Measurements from ENCODE around the gene TRNAU1AP.
"Not testable (repeated sequence)": the region's sequence is repeated elsewhere in the genome, so short reads cannot be mapped to it uniquely, and the experiment has no call there.

Gene TRNAU1AP

DNA sequence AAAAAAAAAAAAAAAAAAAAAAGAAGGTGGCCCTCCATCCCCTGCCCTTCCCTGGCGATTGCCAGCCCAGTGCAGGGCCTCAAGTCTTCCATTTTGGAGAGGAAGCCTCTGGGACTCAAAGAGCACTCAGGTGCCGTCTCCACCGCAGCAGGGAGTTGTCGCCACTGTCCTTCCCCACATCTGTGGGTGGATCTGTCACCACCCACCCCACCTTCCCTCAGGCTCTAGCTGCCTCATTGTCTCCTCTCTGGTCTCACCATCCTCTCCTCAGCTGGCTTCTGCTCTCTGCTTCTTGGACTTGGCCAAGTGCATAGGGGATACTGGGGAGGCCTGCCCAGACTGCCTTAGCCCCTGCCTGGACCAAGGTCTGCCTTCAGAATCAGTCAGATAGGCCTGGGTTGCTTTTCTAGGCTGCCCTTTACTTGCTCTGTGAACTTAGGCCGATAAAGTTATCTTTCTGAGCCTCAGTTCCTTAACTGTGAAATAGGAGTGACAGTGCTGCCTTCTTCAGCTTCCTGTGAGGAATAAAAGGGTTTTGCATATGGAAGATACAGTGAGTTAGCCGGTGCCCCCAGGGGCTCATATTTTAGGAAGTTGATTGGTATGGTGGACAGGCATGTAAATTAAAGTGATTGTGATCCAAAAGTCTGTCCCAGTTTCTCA, 31.3 kb upstream of the TRNAU1AP start:
- no peak for DNase-seq (ENCODE audit: low spot score)

DNA sequence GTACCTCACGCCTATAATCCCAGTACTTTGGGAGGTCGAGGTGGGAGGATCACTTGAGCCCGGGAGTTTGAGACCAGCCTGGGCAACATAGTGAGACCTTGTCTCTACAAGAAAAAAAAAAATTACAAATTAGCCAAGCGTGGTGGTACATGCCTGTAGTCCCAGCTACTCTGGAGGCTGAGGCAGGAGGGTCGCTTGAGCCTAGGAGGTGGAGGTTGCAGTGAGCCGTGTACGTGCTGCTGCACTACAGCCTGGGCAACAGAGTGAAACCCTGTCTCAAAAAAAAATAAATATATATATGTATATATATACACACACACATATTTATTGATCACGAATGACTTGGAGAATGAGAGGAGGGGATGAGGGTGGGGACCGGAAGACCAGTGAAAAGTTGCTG, 30.3 kb upstream of the TRNAU1AP start:
- DNase-seq (ENCODE audit: low spot score), result not testable (repeated sequence)

DNA sequence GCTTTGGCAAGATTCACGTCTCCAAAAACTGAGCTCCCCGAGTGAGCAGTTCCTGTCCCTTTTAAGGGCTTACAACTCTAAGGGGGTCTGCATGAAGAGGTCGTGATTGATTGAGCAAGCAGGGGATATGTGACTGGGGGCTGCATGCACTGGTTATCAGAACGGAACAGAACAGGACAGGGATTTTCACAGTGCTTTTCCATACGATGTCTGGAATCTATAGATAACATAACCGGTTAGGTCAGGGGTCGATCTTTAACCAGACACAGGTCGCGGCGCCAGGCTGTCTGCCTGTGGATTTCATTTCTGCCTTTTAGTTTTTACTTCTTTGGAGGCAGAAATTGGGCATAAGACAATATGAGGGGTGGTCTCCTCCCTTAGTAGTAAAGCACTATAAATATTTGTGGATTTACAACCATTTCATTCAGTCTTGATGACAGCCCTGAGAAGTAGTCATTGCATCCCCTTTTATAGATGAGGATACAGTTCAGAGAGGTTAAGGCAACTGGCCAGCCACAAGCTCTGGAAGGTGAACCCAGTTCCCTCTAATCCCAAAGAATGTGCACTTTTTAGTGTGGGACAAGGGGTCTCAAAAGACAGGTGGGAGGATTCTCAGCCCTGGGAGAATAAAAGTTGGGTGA, 27.8 kb upstream of the TRNAU1AP start:
- DNase-seq (ENCODE audit: low spot score), result not testable (repeated sequence)

DNA sequence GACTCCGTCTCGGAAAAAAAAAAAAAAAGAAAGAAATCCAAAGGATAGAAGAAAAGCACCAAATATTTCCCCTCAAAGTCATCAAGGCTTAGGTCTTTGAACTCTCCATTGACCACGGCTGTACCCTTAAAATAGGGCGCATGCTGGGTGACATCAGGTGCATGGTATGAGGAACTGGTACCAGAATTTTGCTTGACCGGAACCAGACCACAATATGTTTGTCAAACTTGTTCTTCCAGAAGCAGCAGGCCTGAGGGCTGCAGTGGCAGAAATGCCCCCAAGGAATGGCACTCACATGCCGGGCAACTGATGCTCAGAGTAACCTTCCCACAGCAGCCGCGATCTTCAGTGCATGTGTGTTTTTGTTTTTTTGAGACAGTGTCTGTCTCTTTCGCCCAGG, 26.0 kb upstream of the TRNAU1AP start:
- no peak for DNase-seq (ENCODE audit: low spot score)

DNA sequence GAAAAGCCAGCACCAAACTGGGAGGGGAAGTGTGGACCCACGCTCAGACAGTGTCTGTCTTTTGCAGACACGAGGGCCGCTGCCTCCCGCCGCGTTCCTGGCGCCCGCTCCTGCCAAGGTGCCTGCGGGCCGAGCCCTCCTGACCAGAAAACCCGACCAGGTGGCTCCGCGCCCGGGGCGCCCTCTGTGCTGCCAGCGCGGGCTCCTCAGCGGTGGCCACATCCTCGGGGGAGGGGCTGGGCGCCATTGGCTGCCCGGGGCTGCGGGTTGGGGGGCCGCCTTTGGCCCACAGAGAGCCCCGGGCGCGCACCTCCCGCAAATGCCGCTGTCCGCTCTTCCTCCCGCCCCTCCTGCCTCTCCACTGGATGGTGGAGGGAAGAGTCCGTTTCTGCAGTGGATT, 22.4 kb upstream of the TRNAU1AP start:
- DNase-seq (ENCODE audit: low spot score), result no peak

DNA sequence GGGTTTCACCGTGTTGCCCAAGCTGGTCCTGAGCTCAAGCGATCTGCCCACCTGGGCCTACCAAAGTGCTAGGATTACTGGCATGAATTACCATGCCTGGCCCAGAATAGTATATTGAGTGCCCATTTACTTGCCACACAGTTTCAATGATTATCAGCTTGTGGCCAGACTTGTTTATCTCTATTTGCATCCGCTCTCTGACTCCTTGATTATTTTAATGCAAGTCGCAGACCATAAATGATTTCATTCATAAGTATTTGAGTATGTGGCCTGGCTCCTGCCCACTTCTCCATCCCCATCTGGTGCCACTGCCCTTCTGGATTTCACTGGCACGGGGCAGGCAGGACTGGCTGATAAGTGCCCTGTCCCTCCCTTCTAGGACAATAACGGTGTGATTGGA, 18.2 kb upstream of the TRNAU1AP start:
- DNase-seq (ENCODE audit: low spot score), result no peak

DNA sequence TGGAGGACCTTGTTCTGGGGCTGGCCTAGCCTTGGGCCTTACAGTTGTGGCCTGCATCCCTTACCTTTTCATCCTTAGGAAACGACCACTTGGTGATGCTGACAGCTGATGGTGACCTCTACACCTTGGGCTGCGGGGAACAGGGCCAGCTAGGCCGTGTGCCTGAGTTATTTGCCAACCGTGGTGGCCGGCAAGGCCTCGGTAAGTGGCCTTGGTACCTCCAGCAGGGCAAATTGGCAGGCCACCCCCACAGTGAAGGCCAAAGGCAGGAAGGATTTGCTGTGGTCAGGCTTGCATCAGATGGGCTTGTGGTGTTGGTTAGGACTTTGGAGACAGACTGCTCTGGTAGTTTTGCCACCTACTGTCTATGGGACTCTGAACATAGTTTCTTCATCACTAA, 17.7 kb upstream of the TRNAU1AP start:
- DNase-seq (ENCODE audit: low spot score), result no peak

DNA sequence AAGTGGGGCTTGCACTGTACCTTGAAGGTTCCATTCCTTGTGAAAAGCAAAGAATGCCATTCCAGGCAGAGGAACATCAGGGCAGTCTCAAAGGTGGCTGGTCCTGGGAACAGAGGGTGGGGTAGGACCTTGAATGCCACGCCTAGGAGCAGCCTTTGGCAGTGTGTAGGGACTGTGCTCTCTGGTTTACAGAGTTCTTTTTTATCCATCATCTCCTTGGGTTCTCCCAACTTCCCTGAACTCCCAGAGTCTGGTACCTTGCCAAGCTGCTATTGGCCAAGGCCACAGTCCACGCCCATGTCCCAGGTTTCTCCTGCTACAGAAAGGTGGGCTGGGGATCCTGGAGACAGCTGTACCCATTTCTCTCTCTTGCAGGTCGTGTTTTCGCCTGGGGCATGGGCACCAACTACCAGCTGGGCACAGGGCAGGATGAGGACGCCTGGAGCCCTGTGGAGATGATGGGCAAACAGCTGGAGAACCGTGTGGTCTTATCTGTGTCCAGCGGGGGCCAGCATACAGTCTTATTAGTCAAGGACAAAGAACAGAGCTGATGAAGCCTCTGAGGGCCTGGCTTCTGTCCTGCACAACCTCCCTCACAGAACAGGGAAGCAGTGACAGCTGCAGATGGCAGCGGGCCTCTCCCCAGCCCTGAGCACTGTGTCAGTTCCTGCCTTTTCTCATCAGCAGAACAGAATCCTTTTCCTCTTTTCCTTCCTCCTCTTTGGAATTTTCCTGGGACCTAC, 15.3 kb upstream of the TRNAU1AP start:
- no peak for DNase-seq (ENCODE audit: low spot score)

DNA sequence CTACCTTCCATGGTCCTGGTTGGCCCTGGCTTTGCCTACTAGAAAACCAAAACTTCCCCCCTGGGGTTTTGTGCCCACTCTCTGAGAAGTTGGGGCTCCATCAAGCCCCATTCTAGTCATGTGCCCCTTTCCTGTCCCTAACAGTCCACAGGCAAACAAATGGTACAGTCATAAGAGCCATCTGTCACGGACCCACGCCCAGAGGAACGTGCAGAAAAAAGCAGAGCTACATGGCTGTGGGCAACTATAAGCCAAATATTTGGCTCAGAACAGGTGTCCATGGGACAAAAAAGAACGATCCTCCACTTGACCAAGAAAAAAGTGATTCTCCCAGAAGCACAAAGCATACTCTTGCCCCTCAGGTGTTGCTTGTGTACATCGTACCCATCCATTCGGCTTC, 14.6 kb upstream of the TRNAU1AP start:
- no peak for DNase-seq (ENCODE audit: low spot score)

DNA sequence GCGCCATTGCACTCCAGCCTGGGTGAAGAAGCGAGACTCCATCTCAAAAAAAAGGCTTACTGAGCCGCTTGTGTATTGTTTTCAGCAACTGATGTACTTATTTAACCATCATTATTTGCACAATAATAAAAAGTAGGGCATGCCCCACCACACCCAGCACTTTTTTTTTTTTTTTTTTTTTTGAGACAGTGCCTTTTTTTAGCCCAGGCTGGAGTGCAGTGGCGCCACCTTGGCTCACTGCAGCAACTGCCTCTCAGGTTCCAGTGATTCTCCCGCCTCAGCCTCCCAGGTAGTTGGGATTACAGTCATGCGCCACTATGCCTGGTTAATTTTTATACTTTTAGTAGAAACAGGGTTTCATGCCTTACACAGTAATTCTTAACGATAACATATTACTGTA, 12.2 kb upstream of the TRNAU1AP start:
- DNase-seq (ENCODE audit: low spot score), result no peak

DNA sequence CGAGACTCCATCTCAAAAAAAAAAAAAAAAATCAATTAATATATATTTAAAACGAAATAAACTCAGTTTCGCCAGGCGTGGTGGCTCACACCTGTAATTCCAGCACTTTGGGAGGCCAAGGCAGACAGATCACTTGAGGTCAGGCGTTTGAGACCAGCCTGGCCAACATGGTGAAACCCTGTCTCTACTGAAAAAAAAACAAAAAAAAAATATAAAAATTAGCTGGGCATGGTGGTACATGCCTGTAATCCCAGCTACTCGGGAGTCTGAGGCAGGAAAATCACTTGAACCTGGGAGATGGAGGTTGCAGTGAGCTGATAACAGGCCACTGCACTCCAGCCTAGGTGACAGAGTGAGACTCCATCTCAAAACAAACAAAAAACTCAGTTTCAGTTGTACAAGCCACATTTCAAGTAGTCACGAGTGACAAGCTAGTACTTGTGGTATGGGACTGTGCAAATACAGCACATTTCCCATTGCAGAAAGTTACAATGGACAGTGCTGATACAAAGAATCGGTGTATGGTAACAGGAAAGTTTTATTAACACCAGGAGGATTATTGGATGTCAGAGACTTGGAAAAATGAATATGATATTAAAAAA, 11.4 kb upstream of the TRNAU1AP start:
- not testable (repeated sequence) for DNase-seq (ENCODE audit: low spot score)

DNA sequence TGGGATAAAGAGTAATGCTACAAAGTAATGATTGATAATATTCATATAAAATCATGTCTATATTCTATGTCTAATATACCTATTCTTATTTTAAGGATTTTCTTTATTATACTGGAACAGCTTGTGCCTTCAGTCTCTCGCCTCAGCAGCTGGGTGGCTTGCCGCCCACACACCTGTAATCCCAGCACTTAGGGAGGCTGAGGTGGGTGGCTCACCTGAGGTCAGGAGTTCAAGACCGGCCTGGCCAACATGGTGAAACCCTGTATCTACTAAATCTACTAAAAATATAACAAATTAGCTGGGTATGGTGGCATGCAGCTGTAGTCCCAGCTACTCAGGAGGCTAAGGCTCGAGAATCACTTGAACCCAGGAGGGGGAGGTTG, 7.6 kb upstream of the TRNAU1AP start:
- no peak for DNase-seq (ENCODE audit: low spot score)

DNA sequence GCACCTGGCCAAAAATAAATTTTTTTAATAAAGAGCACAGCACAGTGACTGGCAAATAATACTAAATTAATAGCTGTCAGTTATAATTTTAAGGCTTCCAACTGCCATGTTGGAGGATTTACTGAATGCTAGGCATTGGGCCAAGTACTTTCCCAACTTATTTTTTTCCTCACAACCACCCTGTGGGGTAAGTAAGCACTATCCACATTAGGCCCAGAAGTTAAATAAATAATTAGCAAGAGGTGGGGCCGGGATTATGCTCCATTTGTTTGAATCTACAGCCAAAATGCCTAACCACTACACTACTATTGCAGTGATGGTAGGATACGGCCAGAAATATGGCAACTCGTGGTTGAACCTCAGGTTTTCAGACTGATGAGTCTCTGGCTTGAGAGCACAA, 4.6 kb upstream of the TRNAU1AP start:
- DNase-seq (ENCODE audit: low spot score), result no peak

DNA sequence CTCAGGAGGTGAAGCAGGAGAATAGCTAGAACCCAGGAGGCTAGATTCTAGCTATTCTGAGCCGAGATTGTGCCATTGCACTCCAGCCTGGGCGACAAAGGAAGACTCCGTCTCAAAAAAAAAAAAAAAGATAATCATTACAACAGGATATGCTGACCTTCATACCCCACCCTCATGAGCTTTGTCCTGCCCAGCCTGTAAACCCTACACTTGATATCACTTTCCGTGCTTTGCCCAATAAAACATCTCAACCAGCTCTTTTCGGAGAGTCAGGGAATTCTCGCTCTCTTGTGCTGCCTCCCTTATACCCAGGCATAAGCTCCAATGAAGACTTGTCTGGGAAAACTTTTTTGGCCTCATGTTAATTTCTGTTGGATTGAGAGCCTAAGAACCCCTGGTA, 1.5 kb upstream of the TRNAU1AP start:
- no peak for DNase-seq (ENCODE audit: low spot score)

DNA sequence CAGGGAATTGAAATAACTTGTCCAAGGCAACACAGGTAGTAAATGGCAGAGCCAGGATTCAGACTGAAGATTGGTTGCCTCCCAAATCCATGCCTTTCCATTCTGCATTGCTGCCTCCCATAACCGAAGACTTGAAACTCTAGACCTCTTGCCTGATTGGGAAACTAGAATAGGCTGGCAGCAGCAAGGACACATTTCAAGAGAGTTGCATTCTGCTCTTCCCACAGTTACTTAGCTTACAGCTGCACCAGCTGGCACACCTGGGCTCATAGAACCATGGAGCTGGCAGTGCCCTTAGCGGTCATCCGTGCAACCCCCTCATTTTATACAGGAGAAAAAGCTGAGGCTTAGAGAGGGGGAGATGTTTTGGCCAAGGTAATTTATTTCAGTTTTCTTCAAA, 8.0 kb downstream of the TRNAU1AP start:
- DNase-seq (ENCODE audit: low spot score), result no peak

DNA sequence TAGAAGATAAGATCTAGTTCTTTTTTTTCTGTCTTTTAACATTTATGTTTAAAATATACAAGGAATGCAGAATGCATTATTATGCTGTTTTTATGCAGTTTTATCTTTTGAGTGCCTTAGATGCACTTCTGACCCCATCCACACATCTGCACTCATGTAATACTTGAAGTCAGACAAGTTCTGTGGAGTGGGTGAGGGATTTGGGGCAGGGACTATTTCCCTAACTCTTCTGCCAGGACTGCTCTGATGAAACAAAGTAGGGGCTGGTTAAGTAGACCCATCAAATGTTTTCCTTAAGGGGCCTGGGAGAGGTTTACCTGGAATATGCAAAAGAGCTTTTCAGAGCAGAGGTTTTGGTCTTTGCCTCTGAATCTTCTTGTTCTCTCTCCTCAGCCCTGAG, 11.4 kb downstream of the TRNAU1AP start:
- no peak for DNase-seq (ENCODE audit: low spot score)

DNA sequence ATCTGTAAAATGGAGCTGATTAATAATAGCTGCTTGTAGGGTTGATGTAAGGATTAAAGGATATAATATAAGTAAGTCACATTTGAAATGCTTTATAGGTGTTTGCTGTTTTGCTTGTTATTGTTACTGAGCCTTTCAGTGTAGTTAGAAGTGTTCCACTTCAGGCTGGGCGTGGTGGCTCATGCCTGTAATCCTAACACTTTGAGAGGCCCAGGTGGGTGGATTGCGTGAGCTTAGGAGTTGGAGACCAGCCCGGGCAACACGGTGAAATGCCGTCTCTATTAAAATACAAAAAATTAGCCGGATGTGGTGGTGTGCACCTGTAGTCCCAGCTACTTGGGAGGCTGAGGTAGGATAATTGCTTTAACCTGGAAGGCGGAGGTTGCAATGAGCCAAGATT, 12.2 kb downstream of the TRNAU1AP start:
- no peak for DNase-seq (ENCODE audit: low spot score)

DNA sequence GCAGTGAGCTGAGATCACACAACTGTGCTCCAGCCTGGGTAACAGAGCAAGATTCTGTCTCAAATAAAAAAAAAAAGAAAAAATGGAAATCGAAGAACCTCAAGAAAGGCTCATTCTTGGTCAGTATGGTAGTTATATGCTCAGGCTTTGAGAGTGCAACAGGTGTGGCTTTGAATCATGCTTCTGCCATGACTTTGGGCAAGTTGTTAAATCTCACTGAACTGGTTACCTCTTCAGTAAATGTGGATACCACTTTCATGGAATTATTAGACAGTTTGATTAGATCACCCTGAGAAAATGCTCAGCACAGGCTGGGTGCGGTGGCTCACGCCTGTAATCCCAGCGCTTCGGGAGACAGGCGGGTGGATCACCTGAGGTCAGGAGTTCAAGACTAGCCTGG, 12.8 kb downstream of the TRNAU1AP start:
- no peak for DNase-seq (ENCODE audit: low spot score)

DNA sequence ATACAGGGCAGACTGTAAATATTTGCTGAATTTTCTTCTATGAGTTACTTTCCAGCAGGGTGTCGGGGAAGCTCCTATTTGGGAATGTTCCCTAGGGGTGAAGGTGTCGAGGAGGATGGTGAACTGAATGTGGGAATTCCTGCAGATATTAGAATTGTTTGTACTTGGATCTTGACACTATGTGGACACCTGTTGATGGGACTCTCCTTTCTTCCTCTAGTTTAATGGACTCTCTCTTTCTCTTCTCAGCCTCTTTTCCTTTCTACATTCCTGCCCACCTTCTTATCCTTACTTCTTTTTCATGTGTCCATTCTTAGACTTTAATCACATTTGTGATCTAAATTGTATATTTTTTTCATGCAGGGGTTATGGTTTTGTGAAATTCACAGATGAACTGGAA, 14.0 kb downstream of the TRNAU1AP start:
- no peak for DNase-seq (ENCODE audit: low spot score)

DNA sequence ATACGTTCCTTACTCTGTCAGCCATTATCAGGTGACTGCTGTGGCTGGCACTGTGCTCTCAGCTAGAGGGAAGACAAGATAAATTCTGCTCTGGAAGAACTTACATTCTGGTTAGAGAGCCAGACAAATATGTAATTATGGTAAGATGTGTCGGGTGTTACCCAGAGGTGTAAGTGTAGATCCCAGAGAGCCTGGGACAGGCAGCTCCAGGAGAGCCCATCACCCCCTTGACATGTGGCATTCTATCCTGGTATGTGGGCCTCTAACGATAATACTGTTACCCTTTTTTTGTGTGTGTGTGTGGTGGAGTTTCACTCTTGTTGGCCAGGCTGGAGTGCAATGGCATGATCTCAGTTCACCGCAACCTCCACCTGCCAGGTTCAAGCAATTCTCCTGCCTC, 19.0 kb downstream of the TRNAU1AP start:
- DNase-seq (ENCODE audit: low spot score), result no peak

DNA sequence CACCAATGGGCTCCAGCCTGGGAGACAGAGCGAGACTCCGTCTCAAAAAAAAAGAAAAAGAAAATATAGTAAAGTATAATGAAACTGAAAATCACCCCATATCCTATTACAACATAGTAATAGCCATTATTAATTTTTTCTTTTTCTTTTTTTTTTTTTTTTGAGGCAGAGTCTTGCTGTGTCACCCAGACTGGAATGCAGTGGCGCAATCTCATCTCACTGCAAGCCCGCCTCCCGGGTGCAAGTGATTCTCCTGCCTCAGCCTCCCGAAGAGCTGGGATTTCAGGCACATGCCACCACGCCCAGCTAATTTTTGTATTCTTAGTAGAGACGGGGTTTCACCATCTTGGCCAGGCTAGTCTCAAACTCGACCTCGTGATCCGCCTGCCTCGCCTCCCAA, 20.0 kb downstream of the TRNAU1AP start:
- DNase-seq (ENCODE audit: low spot score), result not testable (repeated sequence)

DNA sequence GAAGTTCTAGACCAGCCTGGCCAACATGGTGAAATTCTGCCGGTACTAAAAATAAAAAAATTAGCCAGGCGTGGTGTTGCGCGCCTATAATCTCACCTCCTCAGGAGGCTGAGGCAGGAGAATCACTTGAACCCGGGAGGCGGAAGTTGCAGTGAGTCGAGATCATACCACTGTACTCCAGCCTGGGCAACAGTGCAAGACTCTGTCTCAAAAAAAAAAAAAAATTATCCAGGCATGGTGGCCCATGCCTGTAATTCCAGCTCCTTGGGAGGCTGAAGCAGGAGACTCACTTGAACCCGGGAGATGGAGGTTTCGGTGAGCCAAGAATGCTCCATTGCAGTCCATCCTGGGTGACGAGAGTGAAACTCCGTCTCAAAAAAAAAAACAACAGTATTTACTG, 20.7 kb downstream of the TRNAU1AP start:
- no peak for DNase-seq (ENCODE audit: low spot score)

DNA sequence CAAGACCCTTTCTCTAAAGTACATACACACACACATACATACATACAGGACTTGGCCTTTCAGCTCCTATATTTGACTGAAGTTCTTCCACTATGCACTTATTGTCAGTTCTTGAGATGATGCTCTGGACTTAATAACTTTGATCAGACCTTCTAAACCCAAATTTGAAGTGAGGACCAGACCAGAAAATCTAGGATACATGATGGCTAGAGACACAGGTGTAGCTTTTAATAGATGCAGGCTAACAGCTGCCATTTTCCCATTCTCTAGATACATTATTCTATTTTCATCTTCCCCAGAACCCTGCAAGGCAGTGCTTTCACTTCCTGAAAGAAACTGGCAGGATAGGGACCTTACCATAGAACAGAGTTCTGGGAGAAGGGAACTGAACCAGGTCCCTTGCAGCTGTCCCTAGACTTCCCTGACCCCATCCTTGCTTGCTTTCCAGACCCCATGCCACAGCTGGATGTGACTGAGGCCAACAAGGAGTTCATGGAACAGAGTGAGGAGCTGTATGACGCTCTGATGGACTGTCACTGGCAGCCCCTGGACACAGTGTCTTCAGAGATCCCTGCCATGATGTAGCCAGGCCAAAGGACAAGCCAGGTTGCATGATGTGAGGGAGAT, 24.3 kb downstream of the TRNAU1AP start:
- peak; percentile 56 for DNase-seq (ENCODE audit: low spot score)

Data from activated CD4-positive, alpha-beta T cell treated with anti-CD3 and anti-CD28 coated beads, Interleukin-2, Interleukin-4, amounts not matched to agents 100 ng/mL and 50 ng/mL, durations not matched to agents 16 hours and 8 hours (primary cell).